ENCODE measurements around the gene GPR89A.
"Not testable (repeated sequence)": the region's sequence is repeated elsewhere in the genome, so short reads cannot be mapped to it uniquely, and the experiment has no call there.

- not testable (repeated sequence) for TF ChIP-seq CTCF, POLR2A (IDR thresholded peaks at IDR 0.05)
These were observed 11.6 kb upstream of the GPR89A start for GRCh38 chr1:145596236-145596635.
